ENCODE data around the gene EBP.
"Not testable (repeated sequence)": the region's sequence is repeated elsewhere in the genome, so short reads cannot be mapped to it uniquely, and the experiment has no call there.

The EBP gene

DNA sequence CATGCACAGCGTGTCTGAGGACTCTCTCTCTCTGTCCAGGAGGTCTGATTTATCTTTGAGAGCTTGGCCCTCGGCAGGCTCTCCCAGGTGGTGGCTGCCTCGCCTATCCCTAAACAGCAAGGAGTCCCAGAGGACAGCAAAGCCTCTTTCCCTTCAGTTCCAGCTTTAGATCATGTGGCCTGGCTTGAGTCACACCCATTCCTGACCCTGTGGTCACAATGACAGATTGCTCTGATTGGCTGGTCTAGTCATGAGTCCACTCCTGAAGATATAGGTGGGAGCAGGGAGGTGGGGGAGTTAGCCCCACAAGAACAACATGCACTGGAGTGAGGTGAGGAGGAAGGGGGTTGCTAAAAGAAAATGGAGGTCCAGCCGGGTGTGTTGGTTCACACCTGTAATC, 24.9 kb upstream of the EBP start:
- DNase-seq = no peak

DNA sequence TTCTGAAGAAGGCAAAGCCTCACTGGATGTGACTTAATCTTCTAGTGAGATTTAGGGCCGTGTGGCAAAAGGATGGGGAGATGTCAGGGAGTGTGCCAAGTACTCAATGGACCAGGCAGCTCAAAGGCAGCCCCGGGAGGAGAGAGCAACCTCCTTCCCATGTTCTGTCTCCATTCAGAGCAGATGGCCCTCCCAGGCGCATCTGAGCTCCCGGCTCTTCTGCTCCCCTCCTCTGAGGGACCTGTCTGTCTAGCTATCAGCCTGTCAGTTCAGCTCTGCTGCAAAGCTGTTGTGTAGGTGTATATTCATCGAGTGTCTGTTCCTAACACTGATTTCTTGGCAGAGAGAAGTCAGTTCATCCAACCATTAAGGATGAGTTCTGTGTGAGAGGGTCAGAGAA, 23.7 kb upstream of the EBP start:
- DNase-seq = no peak

DNA sequence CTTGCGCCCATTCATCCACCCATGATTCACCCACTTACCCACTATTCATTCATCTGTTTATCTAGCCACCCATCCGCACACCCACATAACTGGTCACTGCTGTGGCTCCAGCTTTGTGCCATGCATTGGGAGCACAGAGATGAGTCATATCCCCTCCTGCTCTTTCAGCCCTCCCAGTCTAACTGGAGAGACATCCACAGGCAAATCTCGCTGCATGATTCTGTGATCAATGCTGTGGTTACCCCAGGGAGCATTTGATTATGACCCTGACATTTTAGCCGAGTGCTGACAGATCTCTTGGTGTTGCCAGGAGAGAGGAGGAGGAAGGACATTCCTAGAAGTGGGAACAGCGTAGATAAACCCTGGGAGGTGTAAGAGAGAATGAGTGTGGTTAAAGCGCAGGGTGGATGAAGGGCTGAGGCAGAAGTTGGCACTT, 23.2 kb upstream of the EBP start:
- no peak for DNase-seq

DNA sequence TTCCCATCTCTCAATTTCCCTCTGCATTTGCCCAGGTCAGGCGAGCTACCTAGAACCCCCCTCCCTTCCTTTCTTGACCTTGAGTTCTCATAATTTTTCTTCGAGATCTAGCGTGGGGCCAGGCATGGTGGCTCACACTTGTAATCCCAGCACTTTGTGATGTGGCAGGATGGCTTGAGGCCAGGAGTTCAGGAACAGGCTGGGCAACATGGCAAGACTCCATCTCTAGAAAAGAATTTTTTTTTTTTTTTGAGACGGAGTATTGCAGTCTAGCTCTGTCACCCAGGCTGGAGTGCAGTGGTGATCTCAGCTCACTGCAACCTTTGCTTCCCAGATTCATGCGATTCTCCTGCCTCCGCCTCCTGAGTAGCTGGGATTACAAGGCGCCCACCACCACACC, 17.3 kb upstream of the EBP start:
- DNase-seq = no peak

DNA sequence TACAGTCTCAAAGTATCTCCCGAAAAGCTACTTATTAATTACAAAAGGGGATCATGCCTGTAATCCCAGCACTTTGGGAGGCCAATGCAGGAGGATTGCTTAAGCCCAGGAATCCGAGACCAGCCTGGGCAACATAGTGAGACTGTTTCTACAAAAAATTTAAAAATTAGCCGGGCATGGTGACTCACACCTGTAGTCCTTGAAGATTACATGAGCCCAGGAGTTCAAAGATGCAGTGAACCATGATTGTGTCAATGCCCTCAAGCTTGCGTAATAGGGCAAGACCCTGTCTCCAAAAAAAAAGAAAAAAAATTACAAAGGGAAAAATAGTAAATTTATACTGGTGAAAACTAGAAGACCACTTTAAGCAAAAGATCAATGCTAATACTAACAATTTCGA, 16.1 kb upstream of the EBP start:
- DNase-seq = no peak

DNA sequence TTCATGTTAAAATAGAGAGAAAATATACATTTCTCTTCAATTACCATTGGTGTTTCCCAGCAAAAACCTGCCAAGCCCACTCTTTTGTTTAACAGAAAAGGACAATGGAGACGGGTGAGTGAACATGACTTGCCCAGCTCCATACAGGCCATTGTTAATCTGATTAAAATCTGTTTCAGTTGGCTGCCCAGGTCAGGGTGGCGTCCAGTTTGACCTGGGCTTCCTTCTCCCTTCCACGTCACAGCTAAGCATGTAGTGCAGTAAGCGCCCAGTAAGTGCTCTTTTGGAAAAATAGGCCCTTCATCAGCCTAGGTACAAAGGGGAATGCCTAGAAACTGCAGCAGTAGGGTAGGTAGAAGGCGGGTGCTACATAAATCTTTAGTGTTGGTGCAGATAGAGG, 14.4 kb upstream of the EBP start:
- DNase-seq = no peak

DNA sequence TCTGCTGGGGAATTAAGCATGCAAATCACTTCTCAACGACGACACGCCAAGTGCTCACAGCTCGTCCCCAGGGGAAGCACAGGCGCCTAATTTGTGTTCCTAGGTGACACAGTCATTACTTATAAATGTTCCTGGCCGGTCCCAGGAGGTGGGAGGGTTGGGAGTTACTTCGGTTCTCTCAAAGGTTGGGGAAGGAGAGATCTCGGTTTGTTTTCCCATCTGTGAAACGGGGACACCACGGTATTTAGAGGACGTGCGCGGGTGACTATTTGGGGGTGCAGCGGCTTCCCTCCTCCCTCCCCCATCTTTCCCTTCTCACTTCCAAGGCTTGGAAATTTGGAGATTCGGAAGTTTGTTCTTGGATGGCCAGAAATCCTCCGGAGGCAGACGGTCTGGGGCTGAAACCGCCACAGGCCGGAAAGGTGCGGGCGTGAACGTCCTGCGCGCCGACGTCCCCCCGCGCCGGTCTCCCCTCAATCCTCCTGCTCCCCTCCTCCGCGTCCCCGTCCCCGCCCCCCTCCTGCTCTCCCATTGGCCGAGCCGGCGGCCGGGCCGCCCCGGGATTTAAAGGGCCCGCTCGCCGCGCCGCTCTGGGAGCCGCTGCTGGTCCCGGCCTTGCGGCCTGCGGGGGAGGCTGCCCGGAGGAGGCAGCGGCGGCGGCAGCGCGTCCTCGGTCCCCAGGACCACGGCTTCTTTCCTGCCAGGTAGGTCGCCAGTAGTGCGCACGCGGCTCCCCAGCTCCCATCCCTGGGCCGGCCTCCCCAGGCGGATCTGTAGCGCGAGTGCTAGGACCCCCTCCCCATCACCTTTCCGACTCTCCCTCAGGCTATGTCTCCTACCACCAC, 13.0 kb upstream of the EBP start, which contains the start of gene PORCN:
PORCN (plus strand) TSS at position 593 of the 845 bp plus-strand sequence. CDS start 829 bp downstream, outside the sequence.
- no peak for DNase-seq

DNA sequence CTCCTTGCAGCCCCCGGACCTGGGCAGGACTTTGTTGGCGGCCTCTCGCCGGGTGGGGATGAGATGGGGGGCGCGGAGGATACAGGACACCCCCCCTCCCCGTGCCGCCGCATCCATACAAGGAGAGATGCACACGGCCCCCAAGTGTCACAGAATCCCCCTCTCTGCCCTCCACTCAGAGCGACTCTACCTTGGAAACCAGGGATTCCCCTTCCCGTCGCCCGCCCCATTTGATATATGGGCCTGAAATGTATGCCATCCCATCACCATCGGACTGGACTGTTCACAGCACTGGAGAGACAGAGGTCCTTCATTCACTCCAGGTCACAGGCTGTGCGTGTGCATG, 12.4 kb upstream of the EBP start:
- DNase-seq = no peak

DNA sequence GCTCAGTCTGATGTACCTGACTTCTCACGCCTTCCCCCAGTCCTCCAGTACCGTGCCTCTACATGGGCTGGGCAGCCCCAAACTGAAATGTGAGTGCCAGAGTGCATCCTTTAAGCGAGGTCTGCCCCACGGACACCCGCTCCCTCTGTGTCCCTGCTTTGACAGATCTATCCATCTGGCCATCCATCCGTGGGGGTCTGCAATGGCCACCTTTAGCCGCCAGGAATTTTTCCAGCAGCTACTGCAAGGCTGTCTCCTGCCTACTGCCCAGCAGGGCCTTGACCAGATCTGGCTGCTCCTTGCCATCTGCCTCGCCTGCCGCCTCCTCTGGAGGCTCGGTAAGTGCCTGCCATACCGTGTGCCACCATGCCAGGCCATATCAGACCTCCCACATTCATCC, 12.0 kb upstream of the EBP start:
- DNase-seq = no peak

DNA sequence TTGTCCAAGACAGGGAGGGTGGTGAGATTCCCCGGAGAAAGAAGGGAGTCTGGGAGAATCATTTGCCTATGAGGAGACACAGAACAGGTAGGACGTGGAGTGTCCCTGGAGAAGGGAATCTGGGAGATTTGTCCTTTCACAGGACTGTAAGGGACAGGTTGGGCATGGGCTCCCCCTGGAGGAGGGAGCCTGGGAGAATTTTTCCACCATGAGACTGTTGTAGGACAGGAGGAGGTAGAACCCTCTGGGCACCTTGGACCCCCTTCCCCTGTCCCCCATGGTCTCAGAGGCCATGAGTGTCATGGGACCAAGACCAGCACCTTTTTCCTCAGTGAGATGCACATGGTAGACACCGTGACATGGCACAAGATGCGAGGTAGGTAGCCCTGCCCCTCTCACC, 10.0 kb upstream of the EBP start:
- no peak for DNase-seq

DNA sequence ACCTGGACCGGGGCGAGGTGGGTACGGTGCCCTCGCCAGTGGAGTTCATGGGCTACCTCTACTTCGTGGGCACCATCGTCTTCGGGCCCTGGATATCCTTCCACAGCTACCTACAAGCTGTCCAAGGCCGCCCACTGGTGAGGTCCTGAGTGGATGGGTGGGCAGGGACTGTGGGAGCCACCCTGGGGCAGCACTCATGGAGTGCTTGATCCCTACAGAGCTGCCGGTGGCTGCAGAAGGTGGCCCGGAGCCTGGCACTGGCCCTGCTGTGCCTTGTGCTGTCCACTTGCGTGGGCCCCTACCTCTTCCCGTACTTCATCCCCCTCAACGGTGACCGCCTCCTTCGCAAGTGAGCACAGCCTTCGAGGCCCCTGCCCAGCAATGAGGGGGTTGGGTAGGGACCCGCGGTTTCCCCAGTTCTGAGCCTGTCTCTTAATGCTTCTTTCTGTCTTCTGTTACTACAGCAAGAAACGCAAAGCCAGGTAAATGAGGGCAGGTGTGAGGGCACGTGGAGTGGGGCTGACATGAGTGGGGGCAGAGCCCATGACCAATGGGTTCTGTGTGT, 9.2 kb upstream of the EBP start:
- no peak for DNase-seq

DNA sequence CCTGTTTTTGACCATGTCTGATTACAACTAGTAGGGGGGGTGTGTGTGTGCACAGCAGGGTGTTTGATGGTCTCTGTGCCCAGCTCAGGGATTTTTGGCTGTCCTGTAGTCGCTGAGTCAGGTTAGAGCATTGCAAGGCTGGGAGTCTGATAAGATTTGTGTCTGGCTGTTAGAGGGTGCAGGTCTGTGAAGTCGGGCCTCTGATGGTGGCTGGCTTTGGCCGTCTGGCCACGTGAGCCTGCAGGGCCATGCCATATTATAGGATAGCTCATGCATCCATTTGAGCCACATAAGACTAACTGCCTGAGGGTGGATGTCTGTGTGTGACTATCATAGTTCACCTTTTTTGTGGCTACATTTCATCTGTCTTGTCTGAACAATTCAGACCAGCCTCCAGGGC, 7.9 kb upstream of the EBP start:
- no peak for DNase-seq

DNA sequence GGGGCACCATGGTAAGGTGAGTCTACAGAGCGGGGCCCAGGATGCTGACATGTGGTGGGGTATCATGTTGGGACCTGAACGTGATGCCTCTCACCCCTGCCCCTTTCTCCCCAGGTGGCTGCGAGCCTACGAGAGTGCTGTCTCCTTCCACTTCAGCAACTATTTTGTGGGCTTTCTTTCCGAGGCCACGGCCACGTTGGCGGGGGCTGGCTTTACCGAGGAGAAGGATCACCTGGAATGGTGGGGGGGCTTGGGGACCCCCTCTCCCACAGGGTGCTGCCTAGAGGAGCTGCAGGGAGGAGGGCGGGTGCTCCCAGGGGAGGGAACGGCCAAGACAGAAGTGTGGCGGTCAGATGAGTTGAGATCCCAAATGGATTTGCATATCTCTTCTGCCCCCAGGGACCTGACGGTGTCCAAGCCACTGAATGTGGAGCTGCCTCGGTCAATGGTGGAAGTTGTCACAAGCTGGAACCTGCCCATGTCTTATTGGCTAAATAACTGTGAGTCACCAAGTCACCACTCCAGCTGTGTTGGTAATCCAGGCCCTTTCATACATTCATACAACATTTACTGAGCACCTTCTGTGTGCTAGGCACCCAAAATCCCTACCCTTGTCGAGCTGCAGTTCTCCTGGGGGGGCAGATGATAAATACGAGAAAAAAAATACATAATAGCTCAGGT, 7.3 kb upstream of the EBP start:
- DNase-seq = no peak

DNA sequence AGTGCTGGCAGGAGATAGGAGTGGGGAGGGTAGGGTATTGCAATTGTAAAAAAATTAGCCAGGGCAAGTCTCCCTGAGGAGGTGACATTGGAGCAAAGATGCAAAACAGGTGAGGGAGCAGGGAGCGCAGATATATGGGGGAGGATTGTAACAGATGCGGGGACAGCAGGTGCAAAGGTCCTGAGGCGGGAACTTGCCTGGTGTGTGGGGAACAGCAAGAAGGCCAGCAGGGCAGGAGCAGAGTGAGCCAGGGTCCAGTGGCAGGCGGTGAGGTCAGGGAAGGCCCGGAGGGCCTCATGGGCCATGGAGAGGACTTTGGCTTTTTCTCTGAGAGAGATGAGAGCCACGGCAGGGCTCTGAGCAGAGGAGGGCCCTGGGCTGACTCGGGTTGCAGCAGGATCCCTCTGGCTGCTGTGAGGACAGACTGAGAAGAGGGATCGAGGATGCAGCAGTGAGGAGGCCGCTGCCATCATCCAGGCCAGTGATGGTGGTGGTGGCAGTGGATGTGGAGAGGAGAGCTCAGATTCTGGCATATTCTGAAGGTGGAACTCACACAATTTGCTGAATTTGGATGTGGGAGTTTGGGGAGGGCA, 6.6 kb upstream of the EBP start:
- no peak for DNase-seq

DNA sequence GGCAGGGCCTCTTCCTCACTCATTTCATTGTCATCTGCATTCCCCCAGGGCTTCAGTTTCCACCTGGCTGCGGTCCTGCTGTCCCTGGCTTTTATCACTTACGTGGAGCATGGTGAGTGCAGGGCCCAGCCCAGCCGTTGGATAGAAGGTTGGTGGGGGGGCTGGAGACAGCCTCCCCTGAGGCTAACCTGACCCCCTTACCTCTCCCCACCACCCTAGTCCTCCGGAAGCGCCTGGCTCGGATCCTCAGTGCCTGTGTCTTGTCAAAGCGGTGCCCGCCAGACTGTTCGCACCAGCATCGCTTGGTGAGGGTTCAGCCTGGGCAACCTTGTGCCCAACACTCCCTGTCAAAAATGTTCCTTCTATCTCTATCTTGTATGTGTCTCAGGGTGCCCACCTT, 5.8 kb upstream of the EBP start:
- no peak for DNase-seq

DNA sequence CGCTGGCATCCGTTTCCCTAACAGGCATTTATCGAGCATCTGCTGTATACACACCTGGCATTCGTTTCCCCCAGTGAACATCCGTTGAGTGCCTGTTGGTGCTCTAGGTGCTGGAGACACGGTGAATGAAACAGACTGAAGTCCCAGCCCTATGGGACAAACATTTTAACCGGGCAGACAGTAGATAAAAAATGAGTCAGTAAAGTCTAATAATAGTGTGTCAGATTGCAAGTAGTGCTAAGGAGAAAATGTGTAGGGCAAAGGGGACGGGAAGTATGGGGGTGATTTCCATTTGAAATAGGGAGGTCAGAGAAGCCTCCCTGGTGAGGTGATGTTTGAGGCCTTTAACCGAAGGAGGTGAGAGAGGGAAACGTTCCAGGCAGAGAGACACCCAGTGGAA, 5.3 kb upstream of the EBP start:
- DNase-seq = no peak

DNA sequence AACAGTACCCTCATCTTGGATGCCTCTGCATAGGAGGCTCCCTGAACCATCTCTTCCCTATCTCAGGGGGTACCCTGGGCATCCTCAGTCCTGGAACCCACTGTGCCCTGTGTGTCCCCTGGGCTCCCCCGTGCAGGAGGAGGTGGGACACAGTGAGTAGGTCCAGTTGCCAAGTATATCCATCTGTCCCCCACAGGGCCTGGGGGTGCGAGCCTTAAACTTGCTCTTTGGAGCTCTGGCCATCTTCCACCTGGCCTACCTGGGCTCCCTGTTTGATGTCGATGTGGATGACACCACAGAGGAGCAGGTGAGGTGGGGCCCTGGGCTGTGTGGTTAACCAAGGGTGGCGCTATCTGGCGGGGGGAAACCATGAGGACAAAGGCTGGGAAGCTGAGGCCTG, 4.6 kb upstream of the EBP start:
- no peak for DNase-seq

DNA sequence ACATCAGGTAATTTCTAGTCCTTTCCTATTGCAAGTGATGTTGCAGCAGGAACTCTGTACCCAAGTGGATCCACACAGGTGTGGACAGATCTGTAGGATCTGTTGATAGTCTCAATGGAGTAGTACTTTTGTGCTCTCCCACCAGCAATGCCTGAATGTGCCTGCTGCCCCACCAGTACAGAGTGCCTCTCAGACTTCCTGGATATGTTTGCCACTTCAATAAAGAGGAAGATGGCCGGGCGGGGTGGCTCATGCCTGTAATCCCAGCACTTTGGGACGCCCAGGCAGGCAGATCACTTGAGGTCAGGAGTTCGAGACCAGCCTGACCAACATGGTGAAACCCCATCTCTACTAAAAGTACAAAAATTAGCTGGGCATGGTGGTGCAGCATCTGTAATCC, 2.1 kb upstream of the EBP start:
- DNase-seq = not testable (repeated sequence)

DNA sequence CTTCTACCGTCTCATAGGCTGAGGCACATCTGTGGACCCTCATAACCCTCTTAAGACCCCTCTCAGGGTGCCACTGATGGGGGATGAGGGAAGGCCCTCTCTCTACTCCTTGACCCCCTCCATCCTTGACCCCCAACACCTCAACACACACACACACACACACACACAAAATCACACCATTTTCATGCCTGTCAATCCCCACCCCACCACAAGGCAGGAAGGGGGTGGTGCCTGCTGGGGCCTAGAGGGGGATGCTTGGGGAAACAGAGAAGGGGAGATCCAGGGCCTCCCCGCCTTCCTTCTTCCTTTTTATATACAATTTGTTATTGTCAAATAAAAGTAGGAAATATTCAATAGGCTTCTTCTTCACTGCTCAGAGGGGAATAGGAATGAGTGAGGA, 1.2 kb upstream of the EBP start:
- DNase-seq = no peak

DNA sequence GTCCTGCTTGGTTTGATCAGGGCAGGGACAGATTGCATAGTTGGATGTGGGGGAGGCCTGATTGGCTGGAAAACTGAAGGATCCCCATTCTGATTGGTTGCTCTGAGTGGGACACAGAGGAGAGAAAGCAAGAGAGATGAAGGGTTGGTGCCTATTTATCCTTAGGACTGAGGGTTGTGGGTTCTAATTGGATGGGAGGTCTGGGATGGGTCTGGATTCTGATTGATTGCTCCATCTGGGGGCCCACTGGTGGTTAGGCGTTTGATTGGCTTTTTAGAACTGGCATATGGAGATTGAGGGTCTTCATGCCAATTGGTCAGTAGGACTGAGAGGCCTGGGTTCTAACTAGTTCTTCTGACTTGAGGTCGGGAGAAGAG, 644 bp upstream of the EBP start:
- DNase-seq = no peak

DNA sequence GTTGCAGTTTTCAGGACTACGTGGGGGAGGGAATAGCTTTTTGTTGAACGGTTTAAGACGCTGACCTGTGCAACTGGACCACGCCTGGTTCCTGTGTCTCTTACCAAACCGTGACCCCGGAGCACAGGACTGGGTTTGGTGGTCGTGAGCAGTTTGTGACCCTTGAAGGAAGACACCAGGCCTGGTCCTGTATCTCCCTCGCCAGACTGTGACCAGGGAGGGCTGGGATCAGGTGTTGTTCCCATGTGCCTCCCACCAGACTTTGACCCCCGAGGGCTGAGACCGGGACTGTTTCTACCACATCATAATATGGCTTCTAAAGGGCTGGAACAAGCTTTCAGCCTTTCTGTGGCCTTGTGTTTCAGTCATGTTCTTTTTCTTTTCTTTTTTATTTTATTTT, 683 bp downstream of the EBP start:
- no peak for DNase-seq

DNA sequence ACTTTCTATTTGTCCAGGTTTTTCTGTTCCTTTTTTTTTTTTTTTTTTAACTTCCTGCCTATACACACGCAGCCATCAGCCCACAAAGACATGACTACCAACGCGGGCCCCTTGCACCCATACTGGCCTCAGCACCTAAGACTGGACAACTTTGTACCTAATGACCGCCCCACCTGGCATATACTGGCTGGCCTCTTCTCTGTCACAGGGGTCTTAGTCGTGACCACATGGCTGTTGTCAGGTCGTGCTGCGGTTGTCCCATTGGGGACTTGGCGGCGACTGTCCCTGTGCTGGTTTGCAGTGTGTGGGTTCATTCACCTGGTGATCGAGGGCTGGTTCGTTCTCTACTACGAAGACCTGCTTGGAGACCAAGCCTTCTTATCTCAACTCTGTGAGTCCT, 2.1 kb downstream of the EBP start:
- no peak for DNase-seq

DNA sequence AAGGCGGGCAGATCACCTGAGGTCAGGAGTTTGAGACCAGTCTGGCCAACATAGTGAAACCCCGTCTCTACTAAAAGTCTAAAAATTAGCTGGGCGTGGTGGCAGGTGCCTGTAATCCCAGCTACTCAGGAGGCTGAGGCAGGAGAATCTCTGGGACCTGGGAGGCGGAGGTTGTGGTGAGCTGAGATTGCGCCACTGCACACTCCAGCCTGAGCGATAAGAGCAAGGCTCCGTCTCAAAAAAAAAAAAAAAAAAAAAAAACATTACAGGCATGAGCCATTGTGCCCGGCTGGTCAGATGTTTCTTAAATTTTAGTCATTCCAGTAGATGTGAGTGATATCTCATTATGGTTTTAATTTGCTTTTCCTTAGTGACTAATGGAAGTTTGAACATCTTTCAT, 4.2 kb downstream of the EBP start:
- not testable (repeated sequence) for DNase-seq

DNA sequence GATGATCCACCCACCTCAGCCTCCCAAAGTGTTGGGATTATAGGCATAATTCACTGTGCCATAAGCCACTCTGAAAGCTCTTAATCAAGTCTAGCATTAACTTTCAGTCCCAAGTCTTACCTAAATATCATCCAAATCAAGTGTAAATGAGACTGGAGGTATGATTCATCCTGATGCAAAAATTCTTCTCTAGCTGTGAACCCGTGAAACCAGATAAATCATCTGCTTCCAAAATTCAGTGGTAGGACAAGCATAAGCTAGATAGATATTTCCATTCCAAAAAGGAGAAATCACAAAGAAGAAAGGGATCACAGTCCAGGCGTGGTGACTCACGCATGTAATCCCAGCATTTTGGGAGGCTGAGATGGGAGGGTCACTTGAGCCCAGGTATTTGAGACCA, 9.1 kb downstream of the EBP start:
- DNase-seq = no peak
